Ascending aorta (tissue), 2 donors: ENCODE measurements around the gene ABHD17A. TPM values are rescaled to one million over a fixed set of nuclear protein-coding genes. Genes with fewer than 3 reads are reported as not detected.

ENCODE experiments used
- DNase-seq, 2 donors: peaks; one replicate each; pipeline ENCODE4 v3.0.0-alpha.2; 2019; ENCODE audit warnings: low spot score in 2 of 2
- H3K27ac ChIP-seq, 2 donors: fragments of 200-600 bp; sonication (generic); one replicate each; pipeline ENCODE4 v1.5.1; 2016 to 2017; ENCODE audit warnings: mild to moderate bottlenecking in 1 of 2
- H3K27me3 ChIP-seq: fragments of 200-600 bp; sonication (generic); one replicate; pipeline ENCODE4 v1.5.1; 2017
- H3K36me3 ChIP-seq, 2 donors: fragments of 200-600 bp; sonication (generic); one replicate each; pipeline ENCODE4 v1.5.1; 2016
- H3K4me1 ChIP-seq, 2 donors: fragments of 200-600 bp; sonication (generic); one replicate each; pipeline ENCODE4 v1.5.1; 2016 to 2017; ENCODE audit warnings: mild to moderate bottlenecking in 1 of 2
- H3K4me3 ChIP-seq, 2 donors: fragments of 200-600 bp; sonication (generic); one replicate each; pipeline ENCODE4 v1.5.1; 2016 to 2017; ENCODE audit warnings: mild to moderate bottlenecking in 1 of 2
- H3K9me3 ChIP-seq, 2 donors: fragments of 200-600 bp; sonication (generic); one replicate each; pipeline ENCODE4 v1.5.1; 2016
- intact Hi-C: fragments of 100-400 bp; cut with DNase I; formaldehyde crosslinking; loops from one replicate; pipeline ENCODE4 v1.15.1; 2023
- total RNA-seq: library from RNA; depleted of rRNA; stranded (reverse); fragments of >200 nt; gene quantifications from one replicate; pipeline ENCODE4 v1.1.0, GENCODE V29; 2016
- TF ChIP-seq, protein P1 (sequence below), 3 experiments: fragments of 200-600 bp in 2 of 3; fragments of 450-650 bp in 1 of 3; sonication (generic) in 2 of 3; IDR thresholded peaks; one replicate each; pipeline ENCODE4 v1.5.1; 2016 to 2019; ENCODE audit warnings: antibody characterized with exemption in 3 of 3, mild to moderate bottlenecking in 1 of 3, moderate library complexity in 1 of 3

The ABHD17A gene
- total RNA-seq, 1 donor from 2014 or later = 278 TPM

DNA sequence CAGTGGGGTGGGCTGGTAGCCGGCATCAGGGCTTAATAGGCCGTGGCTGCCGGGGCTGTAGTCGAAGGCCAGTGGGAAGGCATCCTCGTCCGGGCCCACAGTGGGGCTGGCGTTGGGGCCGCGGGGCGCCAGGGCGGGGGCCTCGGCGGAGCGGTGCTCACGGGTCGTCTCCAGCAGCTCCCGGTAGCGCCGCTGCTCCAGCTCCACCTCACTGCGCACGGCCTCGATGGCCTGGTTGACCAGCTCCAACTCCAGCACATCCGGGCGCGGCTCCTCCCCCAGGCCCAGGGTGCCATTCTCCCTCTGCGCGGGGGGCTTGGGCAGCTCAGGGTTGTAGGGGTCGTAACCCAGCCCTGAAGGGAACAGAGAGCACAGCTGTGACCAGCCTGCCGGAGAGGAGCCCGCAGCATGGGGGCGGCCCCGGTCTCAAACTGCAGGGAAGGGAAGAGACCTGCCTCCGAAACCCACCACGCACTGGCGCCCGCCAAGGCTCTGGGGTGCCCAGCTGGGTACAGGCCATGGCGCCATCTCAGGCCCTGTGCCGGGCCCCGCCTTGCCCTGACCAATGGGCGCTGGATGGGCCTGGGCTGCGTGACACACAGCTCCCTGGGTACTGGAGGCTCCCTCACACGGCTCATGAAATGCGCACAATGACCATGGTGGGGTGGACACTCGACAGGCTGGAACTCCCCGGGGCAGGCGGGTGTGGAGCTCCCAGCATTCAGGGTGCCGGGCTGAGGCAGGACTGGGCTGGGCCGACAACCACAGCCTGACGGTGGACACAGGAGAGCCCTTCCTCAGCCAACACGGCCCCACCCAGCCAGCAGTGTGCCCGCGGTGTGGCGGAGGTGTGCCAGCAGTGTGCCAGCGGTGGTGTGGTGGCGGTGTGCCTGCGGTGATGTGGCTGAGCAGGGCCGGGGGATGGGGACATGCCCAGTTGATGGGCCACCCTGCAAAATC lies 56.7 kb downstream of the ABHD17A start:
- intact Hi-C loops = loop anchor here (5.0 kb wide), 1 partner anchor 281 kb away; no protein-coding TSS in a partner anchor
- peaks cover 28 to 53% of the 10 kb centered on the region in 2 donors for H3K36me3 ChIP-seq
- no peaks in the 10 kb centered on the region for H3K27me3 ChIP-seq
- H3K9me3 ChIP-seq = no peaks in the 10 kb centered on the region
- no peak for DNase-seq
- H3K4me1 ChIP-seq = no peaks in the 10 kb centered on the region
- H3K27ac ChIP-seq = no peak overlapping the region
- no peak overlapping the region for H3K4me3 ChIP-seq
- TF ChIP-seq, protein P1, sequence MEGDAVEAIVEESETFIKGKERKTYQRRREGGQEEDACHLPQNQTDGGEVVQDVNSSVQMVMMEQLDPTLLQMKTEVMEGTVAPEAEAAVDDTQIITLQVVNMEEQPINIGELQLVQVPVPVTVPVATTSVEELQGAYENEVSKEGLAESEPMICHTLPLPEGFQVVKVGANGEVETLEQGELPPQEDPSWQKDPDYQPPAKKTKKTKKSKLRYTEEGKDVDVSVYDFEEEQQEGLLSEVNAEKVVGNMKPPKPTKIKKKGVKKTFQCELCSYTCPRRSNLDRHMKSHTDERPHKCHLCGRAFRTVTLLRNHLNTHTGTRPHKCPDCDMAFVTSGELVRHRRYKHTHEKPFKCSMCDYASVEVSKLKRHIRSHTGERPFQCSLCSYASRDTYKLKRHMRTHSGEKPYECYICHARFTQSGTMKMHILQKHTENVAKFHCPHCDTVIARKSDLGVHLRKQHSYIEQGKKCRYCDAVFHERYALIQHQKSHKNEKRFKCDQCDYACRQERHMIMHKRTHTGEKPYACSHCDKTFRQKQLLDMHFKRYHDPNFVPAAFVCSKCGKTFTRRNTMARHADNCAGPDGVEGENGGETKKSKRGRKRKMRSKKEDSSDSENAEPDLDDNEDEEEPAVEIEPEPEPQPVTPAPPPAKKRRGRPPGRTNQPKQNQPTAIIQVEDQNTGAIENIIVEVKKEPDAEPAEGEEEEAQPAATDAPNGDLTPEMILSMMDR (IDR thresholded peaks at IDR 0.05) = no peak

DNA sequence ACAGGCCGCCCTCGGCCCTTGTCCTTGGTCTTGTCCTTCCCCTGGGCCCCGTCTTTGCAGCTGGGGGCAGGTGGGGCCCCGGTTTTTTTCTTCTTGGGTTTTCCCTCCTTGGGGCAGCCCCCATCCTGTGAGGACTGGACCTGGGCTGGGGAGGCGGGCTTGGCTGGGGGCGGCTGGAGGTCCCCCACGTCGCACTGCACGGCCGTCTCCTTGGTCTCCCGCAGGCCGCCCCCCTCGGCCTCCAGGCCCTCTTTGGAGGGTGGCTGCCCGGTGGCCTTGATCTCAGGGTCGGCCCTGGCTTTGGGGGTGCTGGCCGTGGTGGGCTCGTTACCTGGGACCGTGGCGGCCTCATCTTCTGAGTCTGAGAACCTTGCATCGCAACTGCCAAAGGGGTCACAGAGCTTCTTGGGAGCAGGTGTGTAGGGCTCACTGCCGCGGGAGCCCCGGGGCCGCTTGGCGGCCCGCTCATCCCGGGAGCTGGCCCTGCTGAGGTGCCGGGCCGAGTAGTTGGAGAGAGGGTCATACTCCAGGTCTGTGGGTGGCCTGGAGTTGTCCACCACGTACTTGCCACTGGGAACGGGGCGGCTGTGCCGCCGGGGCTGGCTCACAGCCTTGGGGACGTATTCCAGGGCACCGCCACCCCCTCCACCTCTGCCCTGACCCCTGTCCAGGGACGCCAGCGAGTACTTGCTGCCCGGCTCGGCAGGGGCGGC lies 57.6 kb downstream of the ABHD17A start:
- no peaks in the 10 kb centered on the region for H3K9me3 ChIP-seq
- no peak overlapping the region for H3K4me3 ChIP-seq
- intact Hi-C loops = loop anchor here (2.0 to 5.0 kb wide), 2 partner anchors 39 to 280 kb away; no protein-coding TSS in a partner anchor
- no peaks in the 10 kb centered on the region for H3K4me1 ChIP-seq
- DNase-seq = no peak
- TF ChIP-seq, protein P1 (IDR thresholded peaks at IDR 0.05) = no peak
- H3K27ac ChIP-seq = no peak overlapping the region
- H3K27me3 ChIP-seq = no peaks in the 10 kb centered on the region
- H3K36me3 ChIP-seq = peaks cover 37 to 61% of the 10 kb centered on the region in 2 donors

Other genes with a start within 250 kb of the ABHD17A start
- 209 TPM for gene TCF3, start 232.9 kb downstream of the ABHD17A start, total RNA-seq
- not detected for gene ONECUT3, start 132.0 kb downstream of the ABHD17A start, total RNA-seq
- gene ATP8B3, start 73.2 kb downstream of the ABHD17A start, total RNA-seq = 0.11 TPM
- gene REXO1, start 37.0 kb downstream of the ABHD17A start, total RNA-seq = 45.1 TPM
- gene KLF16, start 21.9 kb downstream of the ABHD17A start, total RNA-seq = 15.2 TPM
- 18.4 TPM for gene ADAT3, start 19.9 kb upstream of the ABHD17A start, total RNA-seq
- gene SCAMP4, start 19.9 kb upstream of the ABHD17A start, total RNA-seq = 322 TPM
- 79.6 TPM for gene CSNK1G2, start 55.7 kb upstream of the ABHD17A start, total RNA-seq
- 90.1 TPM for gene BTBD2, start 130.2 kb upstream of the ABHD17A start, total RNA-seq
- gene MKNK2, start 165.7 kb upstream of the ABHD17A start, total RNA-seq = 228 TPM
- gene MOB3A, start 210.8 kb upstream of the ABHD17A start, total RNA-seq = 44.4 TPM
- not detected for gene IZUMO4, start 211.4 kb upstream of the ABHD17A start, total RNA-seq